Neural progenitor cell (in vitro differentiated cells): ENCODE measurements around the gene CCDC178. TPM values are rescaled to one million over a fixed set of nuclear protein-coding genes. Genes with fewer than 3 reads are reported as not detected.

ENCODE experiments used
- DNase-seq: peaks from one replicate; pipeline ENCODE4 v3.0.0-alpha.2; 2016; ENCODE audit warnings: low spot score
- H2AFZ ChIP-seq: fragments of 200-600 bp; sonication (generic); replicated peaks from 2 replicates; pipeline ENCODE4 v1.6.1; 2016; ENCODE audit warnings: antibody characterized with exemption
- H3F3A ChIP-seq: fragments of 200-600 bp; sonication (generic); 2 replicates; pipeline ENCODE4 v1.6.1; 2016; ENCODE audit warnings: antibody characterized with exemption, low read depth
- H3K27ac ChIP-seq: fragments of 200-600 bp; sonication (generic); 2 replicates; pipeline ENCODE4 v1.5.1; 2016; ENCODE audit warnings: mild to moderate bottlenecking
- H3K27me3 ChIP-seq: fragments of 200-600 bp; sonication (generic); 2 replicates; pipeline ENCODE4 v1.6.1; 2016; ENCODE audit warnings: mild to moderate bottlenecking, moderate library complexity
- H3K36me3 ChIP-seq: fragments of 200-600 bp; sonication (generic); 2 replicates; pipeline ENCODE4 v1.5.1; 2016
- H3K4me1 ChIP-seq: fragments of 200-600 bp; sonication (generic); 2 replicates; pipeline ENCODE4 v1.6.1; 2016; ENCODE audit warnings: mixed run types
- H3K4me2 ChIP-seq: fragments of 200-600 bp; sonication (generic); 2 replicates; pipeline ENCODE4 v1.6.1; 2016
- H3K4me3 ChIP-seq: fragments of 200-600 bp; sonication (generic); 2 replicates; pipeline ENCODE4 v1.5.1; 2016
- H3K79me2 ChIP-seq: fragments of 200-600 bp; sonication (generic); 2 replicates; pipeline ENCODE4 v1.6.1; 2016; ENCODE audit warnings: low read depth
- H3K9ac ChIP-seq: fragments of 200-600 bp; sonication (generic); 2 replicates; pipeline ENCODE4 v1.6.1; 2016
- H3K9me3 ChIP-seq: fragments of 200-600 bp; sonication (generic); 2 replicates; pipeline ENCODE4 v1.5.1; 2016; ENCODE audit warnings: low read depth
- H4K20me1 ChIP-seq: fragments of 200-600 bp; sonication (generic); 2 replicates; pipeline ENCODE4 v1.6.1; 2016; ENCODE audit warnings: low read depth
- H3K27ac Mint-ChIP-seq: 3 replicates; pipeline ENCODE4 v1.8.0; 2021; ENCODE audit warnings: mixed read lengths
- H3K27me3 Mint-ChIP-seq: 2 replicates; pipeline ENCODE4 v1.8.0; 2022; ENCODE audit warnings: low read depth, mild to moderate bottlenecking, inconsistent platforms, moderate library complexity, mixed read lengths; ENCODE audit not compliant: insufficient read depth
- H3K36me3 Mint-ChIP-seq: 3 replicates; pipeline ENCODE4 v1.8.0; 2021; ENCODE audit warnings: mixed read lengths
- H3K4me1 Mint-ChIP-seq: 3 replicates; pipeline ENCODE4 v1.8.0; 2021; ENCODE audit warnings: mixed read lengths
- H3K4me3 Mint-ChIP-seq: 3 replicates; pipeline ENCODE4 v1.8.0; 2021; ENCODE audit warnings: mild to moderate bottlenecking, moderate library complexity, mixed read lengths
- H3K9me3 Mint-ChIP-seq: 3 replicates; pipeline ENCODE4 v1.8.0; 2020; ENCODE audit warnings: mixed read lengths
- CTCF ChIP-seq: fragments of 200-600 bp; sonication (generic); IDR thresholded peaks from 2 replicates; pipeline ENCODE4 v1.5.1; 2017; ENCODE audit warnings: antibody characterized with exemption, mild to moderate bottlenecking
- EZH2 ChIP-seq: fragments of 200-600 bp; sonication (generic); IDR thresholded peaks from 2 replicates; pipeline ENCODE4 v1.6.1; 2017; ENCODE audit warnings: antibody characterized with exemption, mild to moderate bottlenecking, moderate library complexity
- EZH2phosphoT487 ChIP-seq: fragments of 200-600 bp; sonication (generic); IDR thresholded peaks from 2 replicates; pipeline ENCODE4 v1.6.1; 2017; ENCODE audit warnings: antibody characterized with exemption
- total RNA-seq: library from RNA; depleted of rRNA; stranded (reverse); fragments of >200 nt; gene quantifications from 2 replicates; pipeline ENCODE4 v1.2.3, GENCODE V29; 2015; ENCODE audit warnings: low replicate concordance

Gene CCDC178
- total RNA-seq, 1 donor from 2014 or later = 0.51 TPM

- Histone ChIP-seq H3F3A (no peaks in the 10 kb centered on the region), H4K20me1 (no peaks in the 10 kb centered on the region), H3K9me3 (no peaks in the 10 kb centered on the region), H3K79me2 (no peaks in the 10 kb centered on the region), H3K36me3 (no peaks in the 10 kb centered on the region), H3K27ac (no peak overlapping the region), H3K27me3 (no peaks in the 10 kb centered on the region), H2AFZ (no peak overlapping the region), H3K4me3 (no peak overlapping the region), H3K4me2 (no peak overlapping the region), H3K9ac (no peak overlapping the region), H3K4me1 (no peaks in the 10 kb centered on the region)
- no peaks in the 10 kb centered on the region for H3K27me3 Mint-ChIP-seq
- no peak for DNase-seq
- H3K9me3 Mint-ChIP-seq = peaks cover 2% of the 10 kb centered on the region
- H3K36me3 Mint-ChIP-seq = no peaks in the 10 kb centered on the region
- H3K4me3 Mint-ChIP-seq = no peak overlapping the region
- TF ChIP-seq CTCF = no peak
- no peak for TF ChIP-seq EZH2phosphoT487
- TF ChIP-seq EZH2 = no peak
- no peak overlapping the region for H3K27ac Mint-ChIP-seq
- no peaks in the 10 kb centered on the region for H3K4me1 Mint-ChIP-seq
Measured at GRCh38 chr18:33115476-33115875, 325.0 kb downstream of the CCDC178 start.

- H2AFZ ChIP-seq = no peak overlapping the region
- DNase-seq = no peak
Measured at GRCh38 chr18:33114749-33115148, 325.8 kb downstream of the CCDC178 start.

GRCh38 chr18:33113416-33113815 is 327.1 kb downstream of the CCDC178 start:
- no peak overlapping the region for H3K27ac ChIP-seq
- H3K27me3 ChIP-seq = no peaks in the 10 kb centered on the region
- no peaks in the 10 kb centered on the region for H4K20me1 ChIP-seq
- no peaks in the 10 kb centered on the region for H3K9me3 ChIP-seq
- no peaks in the 10 kb centered on the region for H3K36me3 Mint-ChIP-seq
- no peaks in the 10 kb centered on the region for H3K27me3 Mint-ChIP-seq
- H2AFZ ChIP-seq = no peak overlapping the region
- H3K4me3 Mint-ChIP-seq = no peak overlapping the region
- no peak overlapping the region for H3K4me2 ChIP-seq
- H3K4me1 ChIP-seq = no peaks in the 10 kb centered on the region
- no peaks in the 10 kb centered on the region for H3K36me3 ChIP-seq
- no peak for TF ChIP-seq EZH2
- no peak for TF ChIP-seq CTCF
- no peak for TF ChIP-seq EZH2phosphoT487
- H3K9me3 Mint-ChIP-seq = peaks cover 2% of the 10 kb centered on the region
- no peaks in the 10 kb centered on the region for H3F3A ChIP-seq
- H3K79me2 ChIP-seq = no peaks in the 10 kb centered on the region
- no peak overlapping the region for H3K27ac Mint-ChIP-seq
- DNase-seq = no peak
- no peak overlapping the region for H3K9ac ChIP-seq
- H3K4me1 Mint-ChIP-seq = no peaks in the 10 kb centered on the region
- no peak overlapping the region for H3K4me3 ChIP-seq

More at GRCh38 chr18:33114749-33115148, 325.8 kb downstream of the CCDC178 start:
- Mint-ChIP-seq H3K4me3 (no peak overlapping the region), H3K27ac (no peak overlapping the region), H3K27me3 (no peaks in the 10 kb centered on the region), H3K9me3 (peaks cover 2% of the 10 kb centered on the region), H3K36me3 (no peaks in the 10 kb centered on the region), H3K4me1 (no peaks in the 10 kb centered on the region)
- H3K27me3 ChIP-seq = no peaks in the 10 kb centered on the region
- no peak overlapping the region for H3K4me3 ChIP-seq
- H4K20me1 ChIP-seq = no peaks in the 10 kb centered on the region
- TF ChIP-seq CTCF (no peak), EZH2phosphoT487 (no peak), EZH2 (no peak)
- no peaks in the 10 kb centered on the region for H3K79me2 ChIP-seq
- H3K9ac ChIP-seq = no peak overlapping the region
- no peaks in the 10 kb centered on the region for H3K36me3 ChIP-seq
- H3K27ac ChIP-seq = no peak overlapping the region
- no peak overlapping the region for H3K4me2 ChIP-seq
- H3F3A ChIP-seq = no peaks in the 10 kb centered on the region
- H3K4me1 ChIP-seq = no peaks in the 10 kb centered on the region
- no peaks in the 10 kb centered on the region for H3K9me3 ChIP-seq
